Endometrial microvascular endothelial cells (primary cell): Measurements from ENCODE around the gene SH3BP4. TPM values are rescaled to one million over a fixed set of nuclear protein-coding genes. Genes with fewer than 3 reads are reported as not detected.
"Not testable (repeated sequence)": the region's sequence is repeated elsewhere in the genome, so short reads cannot be mapped to it uniquely, and the experiment has no call there.

Experiments used
- in situ Hi-C: cut with HindIII; loops from 2 replicates; pipeline ENCODE4 v1.10.0; 2017; ENCODE audit warnings: low sequenced_read_pairs, low pct_unique_long_range_greater_than_20kb; ENCODE audit errors: inconsistent ontology term
- total RNA-seq: library from RNA; depleted of rRNA; stranded (reverse); fragments of >200 nt; gene quantifications from one replicate; pipeline ENCODE4 v1.2.3, GENCODE V29; 2015; ENCODE audit errors: inconsistent ontology term

SH3BP4 gene
- total RNA-seq, 1 donor from 2014 or later = 44.5 TPM

DNA sequence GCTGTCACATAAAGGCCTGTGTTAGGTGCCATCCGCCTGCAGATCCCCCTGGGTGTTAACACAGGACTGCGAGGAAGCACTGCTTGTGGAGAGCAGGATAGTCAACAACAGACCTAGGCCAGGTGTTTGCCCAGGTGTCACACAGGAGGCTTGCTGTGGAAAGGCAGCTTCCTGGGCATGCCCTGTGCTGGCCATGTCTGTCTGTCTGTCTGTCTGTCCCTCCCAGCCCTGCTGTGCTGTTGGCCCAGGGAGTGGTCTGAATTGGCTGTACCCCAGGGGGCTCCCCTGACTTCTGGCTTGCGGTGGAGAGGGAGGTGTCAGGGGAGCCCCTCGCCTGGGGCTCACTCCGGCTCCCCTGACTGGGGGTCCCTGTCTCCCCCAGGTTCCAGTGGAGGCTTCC lies 53.2 kb downstream of the SH3BP4 start:
- in situ Hi-C loops = no loop called here

DNA sequence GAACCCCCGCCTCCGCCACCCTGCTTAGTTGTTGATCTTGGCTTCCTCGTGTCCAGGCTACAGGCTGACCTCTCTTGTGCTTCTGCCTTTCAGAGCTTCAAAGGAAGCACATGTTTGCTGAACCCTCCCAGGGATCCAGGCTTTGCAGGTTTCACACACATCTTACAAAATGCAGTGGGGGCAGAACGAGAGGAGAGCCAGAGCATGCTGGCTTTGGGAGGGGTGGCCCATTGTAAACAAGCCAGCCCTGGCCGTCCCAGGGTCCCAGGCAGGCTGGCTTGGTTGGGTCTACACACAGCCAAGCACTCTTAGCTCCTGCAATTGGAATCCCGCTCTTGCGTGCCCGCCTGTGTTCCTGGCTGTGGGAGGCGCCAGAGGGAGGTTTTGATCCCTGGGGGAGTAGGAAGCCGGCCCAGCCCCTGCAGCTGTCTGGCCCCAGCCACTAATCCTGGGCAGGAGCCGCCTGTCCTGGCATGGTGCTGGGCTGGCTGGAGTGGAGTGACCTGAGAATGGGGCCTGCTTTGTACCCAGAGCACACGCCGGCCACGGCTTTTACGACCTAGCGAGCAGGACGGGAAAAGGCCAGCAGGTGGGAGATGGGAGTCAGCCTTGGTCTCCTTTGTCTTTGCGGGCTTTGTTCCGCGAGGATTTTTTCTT lies 53.9 kb downstream of the SH3BP4 start:
- in situ Hi-C loops = no loop called here

- in situ Hi-C loops = no loop called here
Observed at GRCh38 chr2:235006461-235006860, 54.6 kb downstream of the SH3BP4 start.

DNA sequence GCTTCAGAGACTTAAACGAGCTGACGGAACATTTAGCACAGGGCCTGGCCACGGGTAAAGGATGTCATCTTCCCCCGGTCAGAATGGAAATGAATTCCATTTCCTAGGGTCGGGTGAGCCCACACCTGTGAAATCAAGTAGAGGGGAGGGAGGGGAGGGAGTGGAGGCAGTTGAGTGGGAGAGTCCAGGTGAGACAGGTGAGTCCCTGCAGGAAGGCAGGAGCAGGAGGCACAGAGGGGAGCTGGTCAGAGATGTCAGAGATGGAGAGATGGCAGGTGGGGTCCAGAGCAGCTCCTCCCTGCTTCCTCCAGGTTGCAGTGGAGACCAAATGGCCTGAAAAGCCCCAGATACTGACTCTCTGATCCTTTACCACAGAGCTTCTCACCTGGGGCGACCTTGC lies 55.2 kb downstream of the SH3BP4 start:
- in situ Hi-C loops = no loop called here

DNA sequence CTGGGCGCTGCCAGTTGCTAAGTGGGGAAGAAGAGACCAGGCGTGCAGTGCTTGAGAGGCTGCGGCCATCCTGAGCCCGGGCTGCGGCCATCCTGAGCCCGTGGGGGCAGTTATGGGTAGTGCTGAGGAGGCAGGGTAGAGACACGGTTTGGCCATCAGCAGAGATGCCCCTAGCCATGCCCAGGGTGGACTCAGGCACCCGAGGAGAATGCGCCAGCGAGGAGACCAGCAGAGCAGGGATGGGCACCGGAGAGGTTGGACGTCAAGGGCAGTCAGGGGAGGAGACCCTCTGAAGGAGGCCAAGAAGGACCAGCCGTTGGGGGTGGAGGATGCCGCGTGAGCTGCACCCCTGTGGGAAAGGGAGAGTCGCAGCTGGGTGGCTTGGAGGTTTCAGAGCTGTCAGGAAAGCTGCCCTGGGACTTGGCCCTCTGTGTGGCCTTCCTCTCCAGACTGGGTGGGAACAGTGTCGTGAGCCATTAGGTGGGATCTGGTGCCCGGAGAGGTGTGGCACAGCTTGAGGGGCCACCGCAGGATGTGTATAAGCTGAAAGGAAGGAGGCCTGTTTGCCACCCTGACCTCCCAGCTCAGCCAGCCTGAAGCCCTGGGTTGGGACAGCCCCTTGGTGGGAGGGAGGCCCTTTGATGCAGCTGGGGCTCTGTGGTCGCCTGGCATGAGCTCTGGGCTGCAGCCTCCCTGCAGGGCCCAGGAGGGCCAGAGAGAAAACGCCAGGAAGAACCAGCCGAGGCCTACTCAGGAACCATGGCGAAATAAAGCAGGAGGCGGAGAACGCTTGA lies 56.0 kb downstream of the SH3BP4 start:
- in situ Hi-C loops = no loop called here

GRCh38 chr2:235008584-235009044 lies 56.8 kb downstream of the SH3BP4 start:
- in situ Hi-C loops = no loop called here

DNA sequence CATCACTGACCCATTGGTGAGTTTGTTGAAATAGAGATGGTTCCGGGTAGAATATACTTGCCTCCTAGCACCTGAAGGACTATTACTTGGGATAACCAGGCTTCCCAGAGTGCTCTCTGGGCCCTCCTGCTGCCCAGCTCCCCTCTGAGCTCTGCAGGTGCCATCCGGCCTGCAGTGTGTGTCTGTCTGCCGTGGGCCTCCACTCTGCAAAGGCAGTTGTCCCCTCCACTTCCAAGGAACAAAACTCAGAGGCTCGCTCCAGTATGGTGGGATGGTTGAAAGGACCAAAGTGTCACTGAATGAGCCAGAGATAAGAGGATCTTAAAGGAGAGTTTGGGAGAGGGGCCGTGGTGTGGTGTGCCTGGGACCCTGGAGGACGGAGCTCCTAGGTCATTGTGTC lies 57.3 kb downstream of the SH3BP4 start:
- in situ Hi-C loops = no loop called here

- in situ Hi-C loops = no loop called here
Observed at GRCh38 chr2:235010117-235010714, 58.4 kb downstream of the SH3BP4 start.

GRCh38 chr2:235011607-235011928 lies 59.8 kb downstream of the SH3BP4 start:
- in situ Hi-C loops = no loop called here

DNA sequence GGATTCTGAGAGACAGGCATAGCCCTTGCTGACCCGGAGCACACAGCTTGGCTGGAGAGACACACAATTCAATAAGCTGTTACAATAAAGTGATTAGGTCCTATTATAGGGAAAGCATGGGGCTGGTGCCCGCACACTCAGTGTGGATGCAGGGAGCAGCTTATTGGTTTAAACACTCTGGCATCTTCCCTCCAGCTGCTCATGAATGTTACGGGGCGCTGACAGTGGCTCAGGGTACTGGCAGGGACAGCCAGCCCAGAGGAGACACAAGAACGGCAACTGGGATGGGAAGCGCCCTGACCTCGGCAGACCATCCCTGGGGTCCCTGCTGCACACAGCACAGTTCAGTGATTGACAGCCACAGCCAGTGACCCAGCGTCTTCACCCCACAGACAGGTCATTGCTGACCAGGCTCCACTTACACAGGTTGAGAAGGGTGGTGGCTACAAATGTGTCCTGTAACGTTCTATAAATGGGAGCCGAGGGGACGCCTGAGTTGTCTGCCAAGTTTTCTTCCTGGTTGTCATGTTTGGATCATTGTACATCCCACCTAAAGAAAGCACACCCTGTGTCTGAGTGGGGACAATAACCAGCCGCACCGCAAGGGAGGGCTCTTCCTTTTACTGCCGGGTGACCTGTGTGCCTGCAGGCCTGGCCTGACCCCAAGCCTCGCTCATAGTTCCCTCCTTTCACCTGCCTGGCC lies 60.3 kb downstream of the SH3BP4 start:
- in situ Hi-C loops = no loop called here

- in situ Hi-C loops = no loop called here
Observed at GRCh38 chr2:235017441-235017840, 65.6 kb downstream of the SH3BP4 start.

GRCh38 chr2:235018838-235019237 lies 67.0 kb downstream of the SH3BP4 start:
- in situ Hi-C loops = no loop called here

GRCh38 chr2:235020141-235020540 lies 68.3 kb downstream of the SH3BP4 start:
- in situ Hi-C loops = not testable (repeated sequence)

GRCh38 chr2:235021752-235022151 lies 69.9 kb downstream of the SH3BP4 start:
- in situ Hi-C loops = no loop called here

DNA sequence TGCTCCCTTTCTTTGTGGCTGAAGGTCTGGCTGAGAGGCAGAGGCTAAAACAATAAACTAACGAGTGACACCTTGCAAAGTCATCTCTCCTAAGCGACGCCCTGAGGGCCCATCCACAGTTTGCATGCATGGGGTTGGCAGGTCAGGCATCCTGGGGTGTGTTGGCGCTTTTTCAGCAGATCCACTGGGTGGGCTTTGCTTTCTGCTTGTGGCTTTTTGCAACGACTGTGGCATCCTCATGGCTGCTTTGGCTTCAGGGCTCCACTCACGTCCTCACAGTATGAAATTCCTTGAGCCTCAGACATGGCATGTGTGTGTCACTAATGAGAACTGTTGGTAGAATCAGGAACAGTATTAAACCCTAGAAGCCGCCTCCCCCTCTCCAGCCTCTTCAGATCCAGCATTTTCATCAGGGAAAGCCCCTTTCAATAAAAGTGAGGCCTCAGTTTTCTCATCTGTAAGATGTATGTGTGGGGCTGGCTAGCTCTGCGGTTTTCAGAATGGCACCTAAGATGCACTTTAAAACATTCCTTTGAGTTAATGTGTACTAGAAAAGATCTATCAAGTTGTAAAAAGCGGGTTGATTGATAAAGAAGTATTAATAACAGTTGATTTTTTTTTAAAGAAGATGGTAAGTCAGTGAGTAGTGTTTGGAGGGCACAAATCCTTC lies 72.5 kb downstream of the SH3BP4 start:
- in situ Hi-C loops = no loop called here

DNA sequence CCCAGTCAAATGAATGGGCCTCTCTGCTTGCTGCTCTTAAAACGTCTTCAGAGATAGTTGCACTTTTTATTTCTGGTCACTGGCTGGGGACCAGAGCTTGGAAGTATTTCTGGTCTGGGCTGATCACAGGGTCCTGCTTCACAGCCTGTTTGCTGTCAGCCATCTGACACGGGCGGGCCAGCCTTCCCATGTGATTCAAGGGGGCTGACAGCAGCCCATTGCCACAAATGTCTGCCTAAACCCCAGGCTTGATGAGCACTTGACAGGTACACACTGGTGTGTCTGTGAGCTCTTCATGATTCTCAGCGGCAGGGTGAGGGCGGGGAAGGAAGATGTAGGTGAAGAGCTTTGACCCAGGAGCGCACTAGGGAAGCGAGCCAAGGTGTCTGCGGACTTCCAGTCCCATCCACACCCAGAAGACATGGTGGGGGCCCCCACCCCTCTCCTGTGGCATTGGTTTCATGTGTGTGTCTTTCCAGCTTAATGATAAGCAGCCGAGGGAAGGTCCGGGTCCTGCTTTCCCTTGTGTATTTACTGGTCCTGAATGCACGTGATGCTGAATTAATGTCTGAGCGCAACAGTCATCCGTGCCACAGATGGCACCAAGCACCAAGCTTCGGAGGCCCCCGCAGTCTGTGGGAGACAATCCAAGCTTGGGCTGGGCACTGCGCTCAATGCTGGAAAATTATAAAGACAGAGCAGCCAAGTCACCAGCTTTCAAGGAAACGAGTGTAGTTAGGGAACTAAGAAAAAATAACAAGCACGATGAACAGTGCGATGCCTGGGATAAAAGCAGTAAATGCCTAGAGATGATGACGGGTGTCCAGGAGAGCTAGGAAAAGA lies 73.3 kb downstream of the SH3BP4 start:
- in situ Hi-C loops = no loop called here

DNA sequence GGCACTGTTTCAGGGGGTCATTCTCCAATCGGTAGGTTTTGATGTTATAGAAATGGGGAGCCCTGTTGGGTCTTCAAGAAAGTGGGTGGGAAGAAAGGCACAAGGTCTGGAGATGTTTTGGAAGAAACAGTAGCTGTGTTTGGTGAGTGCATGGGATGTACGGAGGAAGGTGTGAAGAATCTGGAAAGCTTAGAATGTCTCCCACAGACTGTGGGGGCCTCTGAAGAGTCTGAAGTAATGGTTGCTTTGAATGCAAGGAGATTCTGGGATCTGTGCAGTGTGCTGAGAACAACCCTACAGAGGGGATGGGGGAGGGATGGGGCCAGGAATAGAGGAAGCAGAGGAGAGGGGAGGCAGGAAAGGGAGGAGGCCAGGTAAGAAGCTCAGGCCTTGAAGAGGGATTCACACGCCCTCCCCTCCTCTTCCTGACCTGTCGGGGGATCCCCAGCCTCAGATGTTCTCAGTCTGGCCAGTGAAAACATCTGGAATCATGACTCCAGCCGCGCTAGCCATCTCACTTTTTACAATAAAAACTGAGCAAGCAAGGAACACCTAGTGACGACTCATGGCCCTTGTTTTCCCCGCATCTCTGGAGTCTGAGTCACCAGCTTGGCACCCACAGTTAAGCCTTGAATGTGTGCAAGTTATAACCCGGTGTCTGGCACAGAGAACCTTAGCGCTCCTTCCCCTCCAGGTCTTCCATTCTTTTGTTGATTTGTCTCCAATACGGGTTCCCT lies 74.2 kb downstream of the SH3BP4 start:
- in situ Hi-C loops = no loop called here
